ENCODE results near the gene APP.

Gene APP

DNA sequence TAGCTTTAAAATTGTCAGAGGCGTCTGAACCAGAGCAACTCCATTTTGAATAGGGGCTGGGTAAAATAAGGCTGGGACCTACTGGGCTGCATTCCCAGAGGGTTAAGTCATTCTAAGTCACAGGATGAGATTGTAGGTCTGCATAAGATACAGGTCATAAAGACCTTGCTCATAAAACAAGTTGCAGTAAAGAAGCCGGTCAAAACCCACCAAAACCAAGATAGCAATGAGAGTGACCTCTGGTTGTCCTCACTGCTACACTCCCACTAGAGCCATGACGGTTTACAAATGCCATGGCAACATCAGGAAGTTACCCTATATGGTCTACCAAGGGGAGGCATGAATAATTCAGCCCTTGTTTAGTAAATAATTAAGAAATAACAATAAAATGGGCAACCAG is 292.2 kb downstream of the APP start:
- in situ Hi-C loops (cut with HindIII; ENCODE audit: low sequenced_read_pairs), result loop anchor here (25.0 kb wide), 1 partner anchor 284 kb away; the partner anchor contains the start of gene APP
- DNase-seq (ENCODE audit: low read depth, low spot score), result no peak
- no peak overlapping the region for H3K4me3 ChIP-seq (ENCODE audit: low read depth, low read length)
- TF ChIP-seq, protein P1, sequence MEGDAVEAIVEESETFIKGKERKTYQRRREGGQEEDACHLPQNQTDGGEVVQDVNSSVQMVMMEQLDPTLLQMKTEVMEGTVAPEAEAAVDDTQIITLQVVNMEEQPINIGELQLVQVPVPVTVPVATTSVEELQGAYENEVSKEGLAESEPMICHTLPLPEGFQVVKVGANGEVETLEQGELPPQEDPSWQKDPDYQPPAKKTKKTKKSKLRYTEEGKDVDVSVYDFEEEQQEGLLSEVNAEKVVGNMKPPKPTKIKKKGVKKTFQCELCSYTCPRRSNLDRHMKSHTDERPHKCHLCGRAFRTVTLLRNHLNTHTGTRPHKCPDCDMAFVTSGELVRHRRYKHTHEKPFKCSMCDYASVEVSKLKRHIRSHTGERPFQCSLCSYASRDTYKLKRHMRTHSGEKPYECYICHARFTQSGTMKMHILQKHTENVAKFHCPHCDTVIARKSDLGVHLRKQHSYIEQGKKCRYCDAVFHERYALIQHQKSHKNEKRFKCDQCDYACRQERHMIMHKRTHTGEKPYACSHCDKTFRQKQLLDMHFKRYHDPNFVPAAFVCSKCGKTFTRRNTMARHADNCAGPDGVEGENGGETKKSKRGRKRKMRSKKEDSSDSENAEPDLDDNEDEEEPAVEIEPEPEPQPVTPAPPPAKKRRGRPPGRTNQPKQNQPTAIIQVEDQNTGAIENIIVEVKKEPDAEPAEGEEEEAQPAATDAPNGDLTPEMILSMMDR (IDR thresholded peaks at IDR 0.05; ENCODE audit: low read depth, low read length), result no peak

DNA sequence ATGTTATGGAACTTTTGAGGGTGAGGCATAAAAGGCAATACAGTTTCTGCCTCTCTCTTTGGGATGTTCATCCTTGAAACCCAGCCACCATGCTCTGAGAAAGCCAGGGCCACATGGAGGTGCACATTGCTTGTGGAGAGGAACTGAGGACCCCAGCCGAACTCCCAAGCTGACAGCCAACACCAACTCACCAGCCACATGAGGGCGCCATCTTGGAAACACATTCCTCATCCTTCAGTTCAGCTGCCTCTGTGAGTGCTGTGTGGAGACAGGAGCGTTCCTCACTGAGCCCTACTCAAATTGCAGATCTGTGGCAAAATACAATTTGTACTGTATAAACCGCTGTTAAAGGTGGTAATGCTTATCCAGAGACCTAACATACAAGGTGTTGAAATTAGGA is 298.3 kb downstream of the APP start:
- DNase-seq (ENCODE audit: low read depth, low spot score), result no peak
- H3K4me3 ChIP-seq (ENCODE audit: low read depth, low read length), result no peak overlapping the region
- in situ Hi-C loops (cut with HindIII; ENCODE audit: low sequenced_read_pairs), result no loop called here
- TF ChIP-seq, protein P1 (IDR thresholded peaks at IDR 0.05; ENCODE audit: low read depth, low read length), result peak; percentile 1

DNA sequence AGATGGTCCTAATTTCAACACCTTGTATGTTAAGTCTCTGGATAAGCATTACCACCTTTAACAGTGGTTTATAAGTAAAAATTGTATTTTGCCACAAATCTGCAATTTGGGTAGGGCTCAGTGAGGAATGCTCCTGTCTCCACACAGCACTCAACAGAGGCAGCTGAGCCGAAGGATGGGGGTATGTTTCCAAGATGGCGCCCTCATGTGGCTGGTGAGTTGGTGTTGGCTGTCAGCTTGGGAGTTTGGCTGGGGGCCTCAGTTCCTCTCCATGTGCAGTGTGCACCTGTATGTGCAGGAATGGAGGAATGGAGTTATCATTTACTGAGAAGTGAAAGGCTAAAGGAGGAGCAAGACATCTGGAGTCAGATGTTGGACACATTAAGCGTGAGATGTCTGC is 299.0 kb downstream of the APP start:
- TF ChIP-seq, protein P1 (IDR thresholded peaks at IDR 0.05; ENCODE audit: low read depth, low read length), result peak; percentile 23
- H3K4me3 ChIP-seq (ENCODE audit: low read depth, low read length), result no peak overlapping the region
- DNase-seq (ENCODE audit: low read depth, low spot score), result no peak
- in situ Hi-C loops (cut with HindIII; ENCODE audit: low sequenced_read_pairs), result no loop called here

DNA sequence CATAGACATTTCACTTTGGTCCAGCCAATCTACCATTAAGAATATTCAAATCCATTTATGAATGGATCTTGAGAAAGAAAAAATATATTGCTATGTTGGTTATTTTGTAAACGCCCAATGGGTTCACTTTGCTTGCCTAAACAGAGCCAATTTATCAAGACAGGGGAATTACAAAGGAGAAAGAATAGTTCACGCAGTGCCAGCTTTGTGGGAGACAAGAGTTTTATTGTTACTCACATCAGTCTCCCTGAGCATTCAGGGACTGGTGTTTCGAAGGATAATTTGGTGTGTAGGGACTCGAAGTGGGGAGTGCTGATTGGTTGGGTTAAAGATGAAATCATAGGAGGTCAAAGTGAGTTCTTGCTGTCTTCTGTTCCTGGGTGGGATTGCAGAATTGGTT is 300.5 kb downstream of the APP start:
- in situ Hi-C loops (cut with HindIII; ENCODE audit: low sequenced_read_pairs), result no loop called here
- TF ChIP-seq, protein P1 (IDR thresholded peaks at IDR 0.05; ENCODE audit: low read depth, low read length), result no peak

DNA sequence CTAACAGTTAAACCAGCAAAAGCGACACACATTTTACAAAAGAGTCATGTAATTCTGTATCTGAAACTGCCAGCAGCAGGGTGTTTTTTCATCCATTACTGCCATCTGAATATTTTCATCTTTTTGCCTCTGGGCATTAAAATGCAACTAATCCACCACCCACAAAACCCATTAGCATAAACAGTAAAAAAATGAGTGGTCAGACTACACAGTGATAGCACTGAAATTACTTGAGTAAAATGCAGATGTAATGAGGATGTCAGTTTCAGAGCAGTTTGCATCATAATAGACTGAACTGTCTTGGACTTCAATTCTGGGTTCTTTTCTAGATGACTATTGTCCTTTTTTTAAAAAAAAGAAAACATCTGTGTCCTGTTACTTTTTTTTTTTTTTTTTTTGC is 303.5 kb downstream of the APP start:
- in situ Hi-C loops (cut with HindIII; ENCODE audit: low sequenced_read_pairs), result no loop called here
- TF ChIP-seq, protein P1 (IDR thresholded peaks at IDR 0.05; ENCODE audit: low read depth, low read length), result no peak

More for the DNA sequence above, 300.5 kb downstream of the APP start:
- DNase-seq (ENCODE audit: low read depth, low spot score), result no peak
- no peak overlapping the region for H3K4me3 ChIP-seq (ENCODE audit: low read depth, low read length)

DNA sequence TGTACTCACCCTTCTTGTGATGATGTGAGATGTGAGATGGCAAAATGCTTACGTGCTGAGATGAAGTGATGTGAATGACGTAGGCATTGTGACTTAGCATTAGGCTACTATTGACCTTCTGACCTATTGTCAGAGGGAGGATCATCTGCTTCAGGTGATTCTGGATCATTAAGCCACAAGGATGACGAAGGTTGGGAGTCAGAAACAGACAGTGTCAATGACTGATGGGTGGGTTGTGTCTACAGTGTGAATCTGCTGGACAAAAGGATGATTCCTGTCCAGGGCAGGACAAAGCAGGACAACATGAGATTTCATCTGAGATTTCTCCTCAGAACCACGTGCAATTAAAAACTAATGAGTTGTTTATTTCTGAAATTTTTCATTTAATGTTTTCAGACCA is 306.8 kb downstream of the APP start:
- in situ Hi-C loops (cut with HindIII; ENCODE audit: low sequenced_read_pairs), result no loop called here
- DNase-seq (ENCODE audit: low read depth, low spot score), result no peak
- TF ChIP-seq, protein P1 (IDR thresholded peaks at IDR 0.05; ENCODE audit: low read depth, low read length), result no peak
- H3K4me3 ChIP-seq (ENCODE audit: low read depth, low read length), result no peak overlapping the region

More for the DNA sequence above, 303.5 kb downstream of the APP start:
- no peak for DNase-seq (ENCODE audit: low read depth, low spot score)
- H3K4me3 ChIP-seq (ENCODE audit: low read depth, low read length), result no peak overlapping the region

DNA sequence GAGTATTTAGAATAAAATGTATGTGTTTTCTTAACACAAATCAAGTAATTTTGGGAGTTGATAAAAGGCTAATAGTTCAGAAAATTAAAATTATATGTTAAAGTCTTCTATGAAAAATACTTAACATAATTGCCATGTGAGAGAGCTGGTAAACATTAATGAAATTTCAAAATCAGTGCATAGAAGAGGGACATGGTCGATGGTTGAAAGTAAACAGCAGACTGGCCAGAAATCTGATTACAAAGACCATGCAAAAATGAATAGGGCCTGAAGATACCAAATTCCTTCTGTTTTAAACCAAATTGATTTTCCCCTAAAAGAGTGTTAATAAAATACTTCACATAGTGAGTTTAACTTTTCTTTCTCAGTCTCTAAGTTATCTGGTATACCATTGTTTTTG is 307.5 kb downstream of the APP start:
- DNase-seq (ENCODE audit: low read depth, low spot score), result no peak
- TF ChIP-seq, protein P1 (IDR thresholded peaks at IDR 0.05; ENCODE audit: low read depth, low read length), result no peak
- in situ Hi-C loops (cut with HindIII; ENCODE audit: low sequenced_read_pairs), result no loop called here

More for the DNA sequence above, 307.5 kb downstream of the APP start:
- no peak overlapping the region for H3K4me3 ChIP-seq (ENCODE audit: low read depth, low read length)

All from astrocyte of the spinal cord (primary cell).